A549 (cell line): ENCODE data around the gene TCERG1L. TPM values are rescaled to one million over a fixed set of nuclear protein-coding genes. Genes with fewer than 3 reads are reported as not detected.

Experiments
- ATAC-seq, 2 experiments: fragments of 200-7000 bp in 1 of 2; fragments of >200 bp in 1 of 2; cut with Nextera tagmentation in 1 of 2; cut with Tn5 transposase in 1 of 2; 3 replicates each; pipeline versions ENCODE4 v1.8.0 to v1.9.1; 2018 to 2020; ENCODE audit warnings: mild to moderate bottlenecking in 1 of 2, moderate library complexity in 1 of 2
- CTCF ChIA-PET: fragments of 300-600 bp; sonication (Branson Sonifier 250); formaldehyde crosslinking; extraction: SDS; loops from one replicate; lab custom pipeline; 2021; ENCODE audit warnings: antibody characterized with exemption, inconsistent platforms; lab: Yijun Ruan, JAX
- POLR2A ChIA-PET: fragments of 350-600 bp; formaldehyde crosslinking; extraction: SDS; loops from one replicate; lab custom pipeline; 2021; ENCODE audit warnings: antibody characterized with exemption, inconsistent platforms; lab: Yijun Ruan, JAX
- DNase-seq, 2 experiments: peaks; one replicate each; pipeline versions ENCODE4 v3.0.0 to v3.0.0-alpha.2; 2011 to 2016; ENCODE audit warnings: low read depth in 1 of 2, low spot score in 1 of 2
- FAIRE-seq: peaks from 2 replicates; lab custom pipeline; 2011; peaks lifted over from hg19 to GRCh38; lab: Jason Lieb, UNC
- H3K27ac ChIP-seq, 2 experiments: fragments of >200 bp; sonication (Bioruptor Twin); formaldehyde crosslinking; 3 replicates each; pipeline ENCODE4 v1.5.1; 2016 to 2017
- H3K4me1 ChIP-seq: fragments of >200 bp; sonication (Bioruptor Twin); formaldehyde crosslinking; 3 replicates; pipeline ENCODE4 v1.6.1; 2016
- H3K4me2 ChIP-seq: fragments of >200 bp; sonication (Bioruptor Twin); formaldehyde crosslinking; 3 replicates; pipeline ENCODE4 v1.6.1; 2016
- H3K4me3 ChIP-seq: fragments of >200 bp; sonication (Bioruptor Twin); formaldehyde crosslinking; 3 replicates; pipeline ENCODE4 v1.5.1; 2016
- H3K9me3 ChIP-seq: fragments of >200 bp; sonication (Bioruptor Twin); formaldehyde crosslinking; 3 replicates; pipeline ENCODE4 v1.6.1; 2016
- CBX2 ChIP-seq: fragments of 200-600 bp; sonication (generic); IDR thresholded peaks from 2 replicates; pipeline ENCODE4 v1.6.1; 2016; ENCODE audit warnings: low read depth, mild to moderate bottlenecking, borderline replicate concordance
- CBX8 ChIP-seq: fragments of 200-600 bp; sonication (generic); IDR thresholded peaks from 2 replicates; pipeline ENCODE4 v1.6.1; 2016
- CEBPB ChIP-seq, 2 experiments: fragments of >200 bp in 1 of 2; sonication (Bioruptor Twin) in 1 of 2; formaldehyde crosslinking in 1 of 2; IDR thresholded peaks; 2 replicates each; pipeline ENCODE4 v1.6.1; 2012 to 2016
- CTCF ChIP-seq: fragments of >200 bp; sonication (Bioruptor Twin); formaldehyde crosslinking; IDR thresholded peaks from 3 replicates; pipeline ENCODE4 v1.5.1; 2016
- FOSB ChIP-seq: fragments of 250-450 bp; sonication (Bioruptor Pico); IDR thresholded peaks from 2 replicates; pipeline ENCODE4 v1.5.0; 2020; ENCODE audit warnings: mild to moderate bottlenecking, moderate library complexity
- HDAC2 ChIP-seq: fragments of 200-600 bp; sonication (generic); IDR thresholded peaks from 2 replicates; pipeline ENCODE4 v1.6.1; 2016
- HEYL ChIP-seq: fragments of 250-450 bp; sonication (Bioruptor Pico); IDR thresholded peaks from 2 replicates; pipeline ENCODE4 v1.8.0; 2021; ENCODE audit warnings: mild to moderate bottlenecking, moderate library complexity
- HMGXB4 ChIP-seq: fragments of 250-450 bp; sonication (Bioruptor Pico); IDR thresholded peaks from 2 replicates; pipeline ENCODE4 v1.5.0; 2021; ENCODE audit warnings: mild to moderate bottlenecking, moderate library complexity, borderline replicate concordance
- JUN ChIP-seq, 2 experiments: fragments of >200 bp; sonication (Bioruptor Twin); formaldehyde crosslinking; IDR thresholded peaks; 2 replicates in 1 of 2; 3 replicates in 1 of 2; pipeline ENCODE4 v1.6.1; 2016 to 2017
- MAFK ChIP-seq: fragments of 450-650 bp; IDR thresholded peaks from 2 replicates; pipeline ENCODE4 v1.6.1; 2014; ENCODE audit not compliant: partially characterized antibody
- MAX ChIP-seq: IDR thresholded peaks from 2 replicates; pipeline ENCODE4 v1.6.1; 2012
- MAZ ChIP-seq: fragments of 150-350 bp; IDR thresholded peaks from 2 replicates; pipeline ENCODE4 v1.6.1; 2014; ENCODE audit warnings: antibody characterized with exemption, low read depth, low read length, borderline replicate concordance
- NFE2L2 ChIP-seq: fragments of 150-350 bp; conservative IDR thresholded peaks from 2 replicates; pipeline ENCODE4 v1.6.1; 2014; ENCODE audit warnings: low read length
- PBX3 ChIP-seq: IDR thresholded peaks from 2 replicates; pipeline ENCODE4 v1.6.1; 2012
- RARB ChIP-seq: fragments of 250-450 bp; sonication (Bioruptor Pico); IDR thresholded peaks from 2 replicates; pipeline ENCODE4 v1.8.0; 2021; ENCODE audit warnings: mild to moderate bottlenecking, moderate library complexity
- REST ChIP-seq: fragments of 200-600 bp; sonication (generic); IDR thresholded peaks from 2 replicates; pipeline ENCODE4 v1.6.1; 2016; ENCODE audit warnings: antibody characterized with exemption, mild to moderate bottlenecking, moderate library complexity
- RFX5 ChIP-seq: fragments of 450-650 bp; IDR thresholded peaks from 2 replicates; pipeline ENCODE4 v1.7.1; 2014; ENCODE audit warnings: antibody characterized with exemption, mild to moderate bottlenecking, moderate library complexity
- SMC3 ChIP-seq: fragments of >200 bp; sonication (Bioruptor Twin); formaldehyde crosslinking; IDR thresholded peaks from 3 replicates; pipeline ENCODE4 v1.6.1; 2018; ENCODE audit warnings: inconsistent platforms
- TFCP2L1 ChIP-seq: fragments of 250-450 bp; sonication (Bioruptor Pico); IDR thresholded peaks from 2 replicates; pipeline ENCODE4 v1.5.0; 2021; ENCODE audit warnings: mild to moderate bottlenecking
- ZC3H11A ChIP-seq: fragments of 450-650 bp; IDR thresholded peaks from 2 replicates; pipeline ENCODE4 v1.6.1; 2014; ENCODE audit warnings: antibody characterized with exemption, mild to moderate bottlenecking
- WGBS: methylation state at CpG from one replicate; pipeline ENCODE4 v1.1.6; 2017; ENCODE audit errors: missing lambda C conversion rate; 5-methylcytosine and 5-hydroxymethylcytosine counted together
- polyA plus RNA-seq, 4 experiments: library from polyadenylated mRNA; depleted of rRNA in 3 of 4; stranded (reverse); fragments of >200 nt; fragmentation: RNase III in 1 of 4; extraction: RNeasy Plus Mini Kit Qiagen cat#74134 plus additional on column Dnase treatment in 1 of 4; gene quantifications; 2 replicates in 3 of 4; 3 replicates in 1 of 4; pipeline ENCODE4 v1.2.3, GENCODE V29; 2011 to 2017

The TCERG1L gene
- polyA plus RNA-seq, 2 of the 4 experiments (the other 2 are of a cell fraction) = not detected

GRCh38 chr10:131050162-131050766 lies 261.3 kb downstream of the TCERG1L start:
- DNase-seq = no peak
- CTCF ChIA-PET = no interaction called here
- no peak overlapping the region for H3K4me3 ChIP-seq
- no peaks in the 10 kb centered on the region for H3K9me3 ChIP-seq
- H3K4me2 ChIP-seq = no peak overlapping the region
- H3K4me1 ChIP-seq = no peaks in the 10 kb centered on the region
- H3K27ac ChIP-seq = no peak overlapping the region
- TF ChIP-seq FOSB = no peak
- no peak for TF ChIP-seq CEBPB (IDR thresholded peaks at IDR 0.05)
- no peak for TF ChIP-seq HEYL (CRISPR knock-in tag)
- TF ChIP-seq HMGXB4 (CRISPR knock-in tag) = no peak
- TF ChIP-seq HDAC2 = no peak
- no peak for TF ChIP-seq JUN (IDR thresholded peaks at IDR 0.05)
- no peak for TF ChIP-seq RARB (CRISPR knock-in tag)
- TF ChIP-seq, all 56 proteins: peak for 0
- no peak for ATAC-seq
- POLR2A ChIA-PET = no interaction called here
- no peak for FAIRE-seq
- WGBS = 2% methylated on average over 10 of the region's 10 CpGs

- H3K9me3 ChIP-seq = no peaks in the 10 kb centered on the region
- H3K4me3 ChIP-seq = no peak overlapping the region
- 2% methylated on average over 3 of the region's 3 CpGs for WGBS
- DNase-seq = no peak
- CTCF ChIA-PET = no interaction called here
- no peak for TF ChIP-seq PBX3
- no peak for TF ChIP-seq TFCP2L1 (CRISPR knock-in tag)
- no peak for TF ChIP-seq HMGXB4 (CRISPR knock-in tag)
- TF ChIP-seq CBX2 = no peak
- TF ChIP-seq CBX8 = no peak
- TF ChIP-seq MAZ = no peak
- TF ChIP-seq MAX = no peak
- TF ChIP-seq NFE2L2 = no peak
- no peak for TF ChIP-seq RFX5
- no peak for TF ChIP-seq CTCF
- TF ChIP-seq RARB (CRISPR knock-in tag) = no peak
- TF ChIP-seq HDAC2 = no peak
- TF ChIP-seq MAFK = no peak
- no peak for TF ChIP-seq SMC3
- no peak for TF ChIP-seq ZC3H11A
- no peak for TF ChIP-seq REST
- no peak overlapping the region for H3K4me2 ChIP-seq
- H3K4me1 ChIP-seq = no peaks in the 10 kb centered on the region
- FAIRE-seq = no peak
- H3K27ac ChIP-seq = no peak overlapping the region
- ATAC-seq = no peak
- POLR2A ChIA-PET = no interaction called here
Measured at GRCh38 chr10:131049016-131049415, 262.5 kb downstream of the TCERG1L start.
